HepG2 (cell line): Measurements from ENCODE around the gene RNASE8. TPM values are rescaled to one million over a fixed set of nuclear protein-coding genes. Genes with fewer than 3 reads are reported as not detected.

Experiments used
- CBX5 ChIP-seq: sonication (generic); formaldehyde crosslinking; IDR thresholded peaks from 2 replicates; pipeline ENCODE4 v1.4.0; 2020; ENCODE audit warnings: missing genetic modification reagents, borderline replicate concordance
- EEA1 ChIP-seq: sonication (generic); formaldehyde crosslinking; IDR thresholded peaks from 2 replicates; pipeline ENCODE4 v1.5.1; 2020; ENCODE audit warnings: mild to moderate bottlenecking, missing genetic modification reagents, borderline replicate concordance
- GABPA ChIP-seq, 2 experiments: IDR thresholded peaks; 2 replicates each; pipeline ENCODE4 v1.6.1; 2011 to 2016; ENCODE audit warnings: low read depth in 2 of 2, low read length in 1 of 2, missing biosample characterization in 1 of 2, missing genetic modification characterization in 1 of 2
- KDM4B ChIP-seq: sonication (generic); formaldehyde crosslinking; IDR thresholded peaks from 2 replicates; pipeline ENCODE4 v1.4.0; 2020; ENCODE audit warnings: missing genetic modification reagents
- KDM6A ChIP-seq: IDR thresholded peaks from 2 replicates; pipeline ENCODE4 v1.6.1; 2016; ENCODE audit warnings: low read depth
- NFIC ChIP-seq: IDR thresholded peaks from 2 replicates; pipeline ENCODE4 v1.6.1; 2012; ENCODE audit warnings: mild to moderate bottlenecking, low read length, inconsistent platforms
- PHF20 ChIP-seq: sonication (generic); formaldehyde crosslinking; IDR thresholded peaks from 2 replicates; pipeline ENCODE4 v1.5.0; 2020; ENCODE audit warnings: mild to moderate bottlenecking, missing genetic modification reagents
- ZBTB26 ChIP-seq: IDR thresholded peaks from 2 replicates; pipeline ENCODE4 v1.6.1; 2016; ENCODE audit warnings: missing compliant biosample characterization, missing genetic modification reagents, borderline replicate concordance
- ZFP41 ChIP-seq: sonication (generic); formaldehyde crosslinking; IDR thresholded peaks from 2 replicates; pipeline ENCODE4 v1.4.0; 2020; ENCODE audit warnings: mild to moderate bottlenecking, missing genetic modification reagents, borderline replicate concordance
- ZFP91 ChIP-seq: sonication (generic); formaldehyde crosslinking; IDR thresholded peaks from 2 replicates; pipeline ENCODE4 v1.9.0; 2022; ENCODE audit warnings: missing genetic modification reagents, mild to moderate bottlenecking, borderline replicate concordance
- ZKSCAN5 ChIP-seq: sonication (generic); formaldehyde crosslinking; IDR thresholded peaks from 2 replicates; pipeline ENCODE4 v1.5.1; 2020; ENCODE audit warnings: mild to moderate bottlenecking, missing genetic modification reagents
- ZMAT5 ChIP-seq: sonication (generic); formaldehyde crosslinking; IDR thresholded peaks from 2 replicates; pipeline ENCODE4 v1.5.0; 2020; ENCODE audit warnings: mild to moderate bottlenecking, low read depth, missing genetic modification reagents, borderline replicate concordance
- ZNF17 ChIP-seq: sonication (generic); formaldehyde crosslinking; IDR thresholded peaks from 2 replicates; pipeline ENCODE4 v1.5.0; 2020; ENCODE audit warnings: mild to moderate bottlenecking, missing genetic modification reagents
- ZNF235 ChIP-seq: sonication (generic); formaldehyde crosslinking; IDR thresholded peaks from 2 replicates; pipeline ENCODE4 v1.8.1; 2023; ENCODE audit warnings: mild to moderate bottlenecking, missing genetic modification reagents, borderline replicate concordance
- ZNF562 ChIP-seq: sonication (generic); formaldehyde crosslinking; IDR thresholded peaks from 2 replicates; pipeline ENCODE4 v1.8.0; 2022; ENCODE audit warnings: missing genetic modification reagents, borderline replicate concordance
- ZNF564 ChIP-seq: sonication (generic); formaldehyde crosslinking; IDR thresholded peaks from 2 replicates; pipeline ENCODE4 v1.8.1; 2023; ENCODE audit warnings: mild to moderate bottlenecking, missing genetic modification reagents
- ZNF670 ChIP-seq: sonication (generic); formaldehyde crosslinking; IDR thresholded peaks from 2 replicates; pipeline ENCODE4 v1.8.0; 2022; ENCODE audit warnings: mild to moderate bottlenecking, missing genetic modification reagents, borderline replicate concordance
- polyA plus RNA-seq, 8 experiments: library from polyadenylated mRNA; depleted of rRNA in 3 of 8; stranded (reverse) in 7 of 8; unstranded in 1 of 8; fragments of >200 nt; fragmentation: Illumina TruSeq in 4 of 8; extraction: Trizol in 4 of 8; gene quantifications; 2 replicates each; pipeline versions ENCODE4 v1.2.1 to v1.2.3, GENCODE V29; 2011 to 2016; ENCODE audit warnings: low read depth in 4 of 8, missing spikeins in 1 of 8, mixed read lengths in 1 of 8; ENCODE audit not compliant: insufficient read depth in 1 of 8
- total RNA-seq, 5 experiments: library from RNA; depleted of rRNA; stranded (reverse); fragments of >200 nt; fragmentation: Illumina TruSeq; extraction: Trizol; gene quantifications; 2 replicates each; pipeline ENCODE4 v1.2.3, GENCODE V29; 2016; ENCODE audit warnings: low read depth in 1 of 5
- TF ChIP-seq, protein P1 (sequence below): fragments of 450-650 bp; IDR thresholded peaks from 2 replicates; pipeline ENCODE4 v1.6.1; 2016
- TF ChIP-seq, protein P2 (sequence below): sonication (generic); formaldehyde crosslinking; IDR thresholded peaks from 2 replicates; pipeline ENCODE4 v1.4.0; 2020; ENCODE audit warnings: missing genetic modification reagents
- TF ChIP-seq, protein P3 (sequence below): sonication (generic); formaldehyde crosslinking; IDR thresholded peaks from 2 replicates; pipeline ENCODE4 v1.4.0; 2020; ENCODE audit warnings: missing genetic modification reagents

Gene RNASE8
- total and polyA plus RNA-seq, 2 of the 13 experiments (the other 11 are each of a cell fraction or from before 2014, with no cell fraction given): not detected

DNA sequence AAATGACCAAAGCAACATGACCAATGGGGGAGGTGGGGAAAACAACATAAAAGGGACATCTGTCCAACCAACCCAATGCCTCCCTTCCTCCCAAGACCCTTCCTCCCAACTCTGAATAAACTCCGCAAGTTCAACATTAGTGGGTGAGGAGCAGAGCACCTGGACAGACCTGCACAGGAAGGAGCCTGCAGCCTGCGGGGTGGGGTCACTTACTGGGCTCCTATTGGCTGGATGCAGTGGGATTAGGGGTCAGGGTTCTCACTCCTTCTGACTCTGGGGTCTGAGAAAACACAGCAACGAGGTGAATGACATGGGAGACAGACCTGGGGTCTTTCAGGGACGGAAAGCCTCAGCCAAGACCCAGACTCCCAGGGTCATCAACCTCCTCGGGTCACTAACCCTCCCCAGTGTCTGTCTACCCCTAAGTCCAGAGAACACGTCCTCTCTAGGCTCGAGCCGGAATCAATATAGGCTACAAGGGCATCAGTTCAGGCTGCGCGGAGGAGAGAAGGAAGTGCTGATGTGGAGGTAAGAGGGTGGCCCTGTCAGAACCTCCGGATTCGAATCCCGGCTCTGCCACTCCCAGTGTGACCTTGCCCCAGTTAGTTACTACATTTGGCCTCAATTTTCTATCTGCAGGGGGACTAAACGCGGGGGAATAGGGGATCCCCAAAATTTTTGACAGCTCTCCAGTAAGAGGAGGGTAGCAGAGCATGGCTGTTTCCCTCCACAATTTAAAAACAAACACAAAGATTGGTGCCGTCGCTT, 33.6 kb upstream of the RNASE8 start (continued):
- TF ChIP-seq ZKSCAN5 (CRISPR knock-in tag) (peak; percentile 87; the same call in 1 of the 2 replicates), EEA1 (CRISPR knock-in tag) (peak; percentile 43; the same call in 1 of the 2 replicates), ZNF670 (no peak), GABPA (IDR thresholded peaks at IDR 0.05; ENCODE audit: low read depth, low read length) (no peak), GABPA (CRISPR knock-in tag; IDR thresholded peaks at IDR 0.05; ENCODE audit: low read depth) (peak; percentile 44), ZBTB26 (no peak), ZFP41 (peak; percentile 9; the same call in 1 of the 2 replicates), KDM6A (CRISPR knock-in tag) (no peak), ZMAT5 (no peak), ZNF235 (CRISPR knock-in tag) (no peak), ZNF17 (CRISPR knock-in tag) (no peak), NFIC (peak; percentile 16; the same call in 1 of the 2 replicates), ZNF562 (CRISPR knock-in tag) (no peak), PHF20 (CRISPR knock-in tag) (no peak), KDM4B (CRISPR knock-in tag) (no peak), ZFP91 (CRISPR knock-in tag) (no peak), ZNF564 (no peak), CBX5 (no peak)
- TF ChIP-seq, protein P1, sequence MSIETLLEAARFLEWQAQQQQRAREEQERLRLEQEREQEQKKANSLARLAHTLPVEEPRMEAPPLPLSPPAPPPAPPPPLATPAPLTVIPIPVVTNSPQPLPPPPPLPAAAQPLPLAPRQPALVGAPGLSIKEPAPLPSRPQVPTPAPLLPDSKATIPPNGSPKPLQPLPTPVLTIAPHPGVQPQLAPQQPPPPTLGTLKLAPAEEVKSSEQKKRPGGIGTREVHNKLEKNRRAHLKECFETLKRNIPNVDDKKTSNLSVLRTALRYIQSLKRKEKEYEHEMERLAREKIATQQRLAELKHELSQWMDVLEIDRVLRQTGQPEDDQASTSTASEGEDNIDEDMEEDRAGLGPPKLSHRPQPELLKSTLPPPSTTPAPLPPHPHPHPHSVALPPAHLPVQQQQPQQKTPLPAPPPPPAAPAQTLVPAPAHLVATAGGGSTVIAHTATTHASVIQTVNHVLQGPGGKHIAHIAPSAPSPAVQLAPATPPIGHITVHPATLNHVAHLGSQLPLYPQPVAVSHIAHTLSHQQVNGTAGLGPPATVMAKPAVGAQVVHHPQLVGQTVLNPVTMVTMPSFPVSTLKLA: no peak
- TF ChIP-seq, protein P2, sequence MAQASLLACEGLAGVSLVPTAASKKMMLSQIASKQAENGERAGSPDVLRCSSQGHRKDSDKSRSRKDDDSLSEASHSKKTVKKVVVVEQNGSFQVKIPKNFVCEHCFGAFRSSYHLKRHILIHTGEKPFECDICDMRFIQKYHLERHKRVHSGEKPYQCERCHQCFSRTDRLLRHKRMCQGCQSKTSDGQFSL (CRISPR knock-in tag): peak; percentile 3; the same call in 1 of the 2 replicates
- TF ChIP-seq, protein P3, sequence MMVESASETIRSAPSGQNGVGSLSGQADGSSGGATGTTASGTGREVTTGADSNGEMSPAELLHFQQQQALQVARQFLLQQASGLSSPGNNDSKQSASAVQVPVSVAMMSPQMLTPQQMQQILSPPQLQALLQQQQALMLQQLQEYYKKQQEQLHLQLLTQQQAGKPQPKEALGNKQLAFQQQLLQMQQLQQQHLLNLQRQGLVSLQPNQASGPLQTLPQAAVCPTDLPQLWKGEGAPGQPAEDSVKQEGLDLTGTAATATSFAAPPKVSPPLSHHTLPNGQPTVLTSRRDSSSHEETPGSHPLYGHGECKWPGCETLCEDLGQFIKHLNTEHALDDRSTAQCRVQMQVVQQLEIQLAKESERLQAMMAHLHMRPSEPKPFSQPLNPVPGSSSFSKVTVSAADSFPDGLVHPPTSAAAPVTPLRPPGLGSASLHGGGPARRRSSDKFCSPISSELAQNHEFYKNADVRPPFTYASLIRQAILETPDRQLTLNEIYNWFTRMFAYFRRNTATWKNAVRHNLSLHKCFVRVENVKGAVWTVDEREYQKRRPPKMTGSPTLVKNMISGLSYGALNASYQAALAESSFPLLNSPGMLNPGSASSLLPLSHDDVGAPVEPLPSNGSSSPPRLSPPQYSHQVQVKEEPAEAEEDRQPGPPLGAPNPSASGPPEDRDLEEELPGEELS: 0 out of 2 replicates have a peak, but pooled peaks have one; percentile 8
